ENCODE data around the gene AGO1. TPM values are rescaled to one million over a fixed set of nuclear protein-coding genes. Genes with fewer than 3 reads are reported as not detected.
A peak's percentile ranks its signal among the peaks of the same experiment; 100 is the strongest.
"Not testable (repeated sequence)": the region's sequence is repeated elsewhere in the genome, so short reads cannot be mapped to it uniquely, and the experiment has no call there.

AGO1 gene
- total RNA-seq, 6 experiments from 2014 or later: 24.7 to 30.6 (median 27.4) TPM

DNA sequence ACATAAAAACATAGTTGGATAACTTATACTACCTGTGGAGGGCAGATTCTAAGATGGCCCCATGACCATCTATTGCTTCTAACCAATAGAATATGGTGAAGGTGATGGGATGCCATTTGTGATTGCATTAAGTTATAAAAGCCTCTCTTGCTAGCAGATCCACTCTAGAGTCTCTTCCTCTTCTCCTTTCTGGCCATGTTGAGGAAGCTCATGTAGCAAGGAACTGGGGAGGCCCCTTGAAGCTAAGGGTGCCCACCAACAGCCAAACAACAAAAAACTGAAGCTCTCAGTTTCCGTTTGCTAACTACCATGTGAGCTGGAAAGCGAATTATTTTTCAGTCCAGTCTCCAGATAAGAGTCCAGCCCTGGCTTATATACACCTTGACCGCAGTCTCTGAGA lies 16.0 kb upstream of the AGO1 start:
- H3K4me1 Mint-ChIP-seq (ENCODE audit: low read depth): peaks cover 8% of the 10 kb centered on the region
- H3K4me3 Mint-ChIP-seq: no peak overlapping the region
- H3K36me3 Mint-ChIP-seq (ENCODE audit: low read depth): no peaks in the 10 kb centered on the region
- no peaks in the 10 kb centered on the region for H3K27me3 Mint-ChIP-seq (ENCODE audit: insufficient read depth)
- TF ChIP-seq, protein P1, sequence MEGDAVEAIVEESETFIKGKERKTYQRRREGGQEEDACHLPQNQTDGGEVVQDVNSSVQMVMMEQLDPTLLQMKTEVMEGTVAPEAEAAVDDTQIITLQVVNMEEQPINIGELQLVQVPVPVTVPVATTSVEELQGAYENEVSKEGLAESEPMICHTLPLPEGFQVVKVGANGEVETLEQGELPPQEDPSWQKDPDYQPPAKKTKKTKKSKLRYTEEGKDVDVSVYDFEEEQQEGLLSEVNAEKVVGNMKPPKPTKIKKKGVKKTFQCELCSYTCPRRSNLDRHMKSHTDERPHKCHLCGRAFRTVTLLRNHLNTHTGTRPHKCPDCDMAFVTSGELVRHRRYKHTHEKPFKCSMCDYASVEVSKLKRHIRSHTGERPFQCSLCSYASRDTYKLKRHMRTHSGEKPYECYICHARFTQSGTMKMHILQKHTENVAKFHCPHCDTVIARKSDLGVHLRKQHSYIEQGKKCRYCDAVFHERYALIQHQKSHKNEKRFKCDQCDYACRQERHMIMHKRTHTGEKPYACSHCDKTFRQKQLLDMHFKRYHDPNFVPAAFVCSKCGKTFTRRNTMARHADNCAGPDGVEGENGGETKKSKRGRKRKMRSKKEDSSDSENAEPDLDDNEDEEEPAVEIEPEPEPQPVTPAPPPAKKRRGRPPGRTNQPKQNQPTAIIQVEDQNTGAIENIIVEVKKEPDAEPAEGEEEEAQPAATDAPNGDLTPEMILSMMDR (IDR thresholded peaks at IDR 0.05): no peak
- no peak for DNase-seq
- no peak overlapping the region for H3K27ac Mint-ChIP-seq
- no peaks in the 10 kb centered on the region for H3K9me3 Mint-ChIP-seq

DNA sequence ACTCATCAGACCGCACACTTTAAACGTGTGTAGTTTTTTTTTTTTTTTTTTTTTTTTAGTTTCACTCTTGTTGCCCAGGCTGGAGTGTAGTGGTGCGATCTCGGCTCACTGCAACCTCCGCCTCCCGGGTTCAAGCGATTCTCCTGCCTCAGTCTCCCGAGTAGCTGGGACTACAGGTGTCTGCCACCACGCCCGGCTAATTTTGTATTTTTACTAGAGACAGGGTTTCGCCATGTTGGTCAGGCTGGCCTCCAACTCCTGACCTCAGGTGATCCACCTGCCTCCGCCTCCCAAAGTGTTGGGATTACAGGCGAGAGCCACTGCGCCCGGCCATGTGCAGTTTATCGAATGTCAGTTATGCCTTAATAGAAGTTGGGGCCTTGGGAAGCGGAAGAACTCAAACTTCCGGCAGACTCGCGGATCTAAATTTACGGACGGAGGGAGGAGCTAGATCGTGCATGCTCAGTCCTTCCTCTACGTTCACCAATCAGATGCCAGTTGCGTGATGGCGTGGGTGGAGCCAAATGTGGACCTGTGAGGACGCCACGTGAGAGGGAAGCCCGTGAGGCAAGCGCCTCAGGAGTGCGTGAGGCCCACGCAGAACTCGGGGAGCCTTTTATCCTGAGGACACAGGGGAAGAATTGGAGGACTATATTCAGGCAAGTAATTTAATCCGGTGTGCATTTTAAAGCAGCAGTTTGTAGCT lies 13.6 kb upstream of the AGO1 start:
- not testable (repeated sequence) for DNase-seq; H3K36me3 Mint-ChIP-seq (ENCODE audit: low read depth); H3K9me3 Mint-ChIP-seq; H3K27me3 Mint-ChIP-seq (ENCODE audit: insufficient read depth); H3K4me1 Mint-ChIP-seq (ENCODE audit: low read depth); H3K27ac Mint-ChIP-seq
- H3K4me3 Mint-ChIP-seq: peak overlapping the region; percentile 22; the same call in 1 of the 2 replicates

DNA sequence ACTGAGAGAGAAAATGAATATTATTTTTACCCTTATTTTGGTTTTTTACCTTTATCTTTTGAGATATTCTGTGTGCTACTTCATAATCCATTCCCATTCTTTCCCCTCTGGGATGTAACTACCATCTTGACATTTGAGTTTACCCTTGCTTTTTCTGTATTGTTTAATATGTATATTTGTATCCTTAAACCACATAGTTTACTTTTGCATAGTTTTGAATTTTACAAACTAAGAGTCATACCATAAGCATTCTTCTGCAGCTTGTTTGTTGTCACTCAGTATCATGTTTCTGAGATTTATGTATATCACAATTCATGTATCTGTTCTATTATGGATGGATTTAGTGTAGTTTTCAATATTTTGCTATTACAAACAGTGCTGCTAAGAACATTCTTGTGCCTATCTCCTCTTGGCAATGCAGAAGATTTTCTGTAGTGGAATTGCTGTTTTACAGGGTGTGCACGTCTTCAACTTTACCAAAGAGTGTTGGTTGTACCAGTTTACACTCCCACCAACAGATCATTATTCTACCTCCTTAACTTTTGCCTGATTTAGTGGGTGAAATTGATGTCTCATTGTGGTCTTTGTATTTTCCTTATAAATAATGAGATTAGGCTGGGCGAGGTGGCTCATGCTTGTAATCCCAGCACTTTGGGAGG lies 12.2 kb upstream of the AGO1 start:
- TF ChIP-seq, protein P1 (IDR thresholded peaks at IDR 0.05): no peak
- no peak for DNase-seq

DNA sequence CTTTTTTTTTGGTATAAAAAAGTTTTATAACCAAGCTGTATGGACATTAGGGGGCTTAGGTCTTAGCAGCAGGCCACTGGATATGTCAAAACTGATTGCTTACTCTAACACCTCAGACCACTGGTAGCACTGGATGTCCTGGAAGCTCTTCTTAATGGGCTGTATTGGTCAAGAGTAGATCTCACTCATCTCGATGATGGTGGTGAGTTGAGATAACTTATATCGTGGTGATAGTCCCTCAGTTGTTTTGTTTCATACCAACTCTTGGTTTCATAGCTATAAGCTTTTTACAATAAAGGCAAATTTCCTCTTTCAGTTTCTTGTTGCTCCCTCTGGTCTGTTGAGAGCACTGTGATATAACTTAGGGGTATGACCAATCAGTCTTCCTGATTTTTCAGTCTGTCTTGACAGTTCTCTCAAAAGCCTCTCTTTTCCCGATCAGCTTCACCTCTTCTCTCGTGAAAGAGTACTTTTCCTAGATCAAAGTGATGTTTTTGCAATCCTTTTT lies 9.7 kb upstream of the AGO1 start:
- no peaks in the 10 kb centered on the region for H3K36me3 Mint-ChIP-seq (ENCODE audit: low read depth)
- no peaks in the 10 kb centered on the region for H3K27me3 Mint-ChIP-seq (ENCODE audit: insufficient read depth)
- no peaks in the 10 kb centered on the region for H3K9me3 Mint-ChIP-seq
- no peak overlapping the region for H3K4me3 Mint-ChIP-seq
- no peak for DNase-seq
- no peak overlapping the region for H3K27ac Mint-ChIP-seq
- TF ChIP-seq, protein P1 (IDR thresholded peaks at IDR 0.05): no peak
- peaks cover 8% of the 10 kb centered on the region for H3K4me1 Mint-ChIP-seq (ENCODE audit: low read depth)

More for the DNA sequence above, 12.2 kb upstream of the AGO1 start:
- peaks cover 8% of the 10 kb centered on the region for H3K4me1 Mint-ChIP-seq (ENCODE audit: low read depth)
- H3K4me3 Mint-ChIP-seq: no peak overlapping the region
- no peak overlapping the region for H3K27ac Mint-ChIP-seq
- no peaks in the 10 kb centered on the region for H3K9me3 Mint-ChIP-seq
- H3K27me3 Mint-ChIP-seq (ENCODE audit: insufficient read depth): no peaks in the 10 kb centered on the region
- H3K36me3 Mint-ChIP-seq (ENCODE audit: low read depth): no peaks in the 10 kb centered on the region

DNA sequence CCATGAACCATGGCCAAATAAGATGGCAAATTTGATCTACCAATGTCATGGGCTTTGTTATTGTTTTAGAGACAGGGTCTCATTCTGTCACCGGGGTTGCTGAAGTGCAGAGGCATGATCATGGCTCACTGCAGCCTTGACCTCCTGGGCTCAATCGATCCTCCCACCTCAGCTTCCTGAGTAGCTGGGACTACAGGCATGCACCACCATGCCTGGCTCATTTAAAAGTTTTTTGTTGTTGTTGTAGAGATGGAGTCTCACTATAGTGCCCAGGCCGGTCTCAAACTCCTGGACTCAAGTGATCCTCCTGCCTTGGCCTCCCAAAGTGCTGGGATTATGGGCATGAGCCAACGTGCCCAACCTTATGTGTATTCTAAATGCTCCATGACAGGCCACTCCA lies 8.9 kb upstream of the AGO1 start:
- not testable (repeated sequence) for H3K9me3 Mint-ChIP-seq; H3K36me3 Mint-ChIP-seq (ENCODE audit: low read depth); H3K4me3 Mint-ChIP-seq; H3K27me3 Mint-ChIP-seq (ENCODE audit: insufficient read depth); DNase-seq; H3K4me1 Mint-ChIP-seq (ENCODE audit: low read depth); H3K27ac Mint-ChIP-seq

DNA sequence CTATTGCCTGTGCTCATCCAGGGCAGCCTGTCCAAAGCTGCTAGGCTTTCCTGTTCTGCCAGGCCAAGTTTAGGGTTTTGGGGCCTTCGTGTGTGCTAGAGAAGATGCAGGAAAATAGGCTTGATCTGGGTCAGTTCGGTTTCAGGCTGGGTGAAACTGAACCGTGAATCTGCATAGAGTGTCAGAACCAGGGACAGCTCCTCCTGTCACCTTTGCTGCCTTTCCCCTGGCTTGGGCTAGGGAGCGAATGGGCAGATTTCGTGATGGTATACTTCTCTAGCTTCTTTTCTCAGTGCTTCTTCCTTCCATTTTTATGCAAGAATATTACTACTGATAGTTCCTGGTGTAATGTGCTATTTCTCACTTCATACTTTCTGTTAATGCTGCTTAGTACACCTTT lies 6.0 kb upstream of the AGO1 start:
- DNase-seq: peak; percentile 5
- TF ChIP-seq, protein P1 (IDR thresholded peaks at IDR 0.05): no peak
- 0 out of 2 replicates have a peak, but pooled peaks cover 5% of the 10 kb centered on the region for H3K27me3 Mint-ChIP-seq (ENCODE audit: insufficient read depth)
- peaks cover 2% of the 10 kb centered on the region; the same call in 1 of the 2 replicates for H3K4me1 Mint-ChIP-seq (ENCODE audit: low read depth)
- no peak overlapping the region for H3K4me3 Mint-ChIP-seq
- no peak overlapping the region for H3K27ac Mint-ChIP-seq
- no peaks in the 10 kb centered on the region for H3K9me3 Mint-ChIP-seq
- H3K36me3 Mint-ChIP-seq (ENCODE audit: low read depth): no peaks in the 10 kb centered on the region

Measured in HFFc6 (cell line).